ENCODE measurements around the gene LIMS1.

The LIMS1 gene

GRCh38 chr2:108621087-108621559, 86.9 kb downstream of the LIMS1 start:
- H3K27ac ChIP-seq (ENCODE audit: low read depth, low read length): no peak overlapping the region
- no peak overlapping the region for H3K4me3 ChIP-seq (ENCODE audit: insufficient read depth, low read length, poor library complexity, severe bottlenecking)

GRCh38 chr2:108621687-108622681, 87.7 kb downstream of the LIMS1 start:
- H3K9me2 ChIP-seq (replicated peaks; ENCODE audit: insufficient read depth, low read length): no peaks in the 10 kb centered on the region
- H3K4me3 ChIP-seq (ENCODE audit: insufficient read depth, low read length, poor library complexity, severe bottlenecking): no peak overlapping the region
- no peaks in the 10 kb centered on the region for H3K9me3 ChIP-seq (ENCODE audit: insufficient read depth, low read length)
- H2AFZ ChIP-seq (ENCODE audit: low read depth, low read length, severe bottlenecking): no peak overlapping the region
- H3F3A ChIP-seq (ENCODE audit: insufficient read depth): no peaks in the 10 kb centered on the region
- H3K79me2 ChIP-seq (ENCODE audit: insufficient read depth, low read length): no peaks in the 10 kb centered on the region
- H3K27me3 ChIP-seq (ENCODE audit: low read length): no peaks in the 10 kb centered on the region
- H3K27ac ChIP-seq (ENCODE audit: low read depth, low read length): no peak overlapping the region
- H3K9ac ChIP-seq (ENCODE audit: low read length): no peak overlapping the region; the same call in 1 of the 2 replicates
- TF ChIP-seq CTCF (IDR thresholded peaks at IDR 0.05; ENCODE audit: insufficient read depth, low read length, poor library complexity, severe bottlenecking) (no peak), EZH2phosphoT487 (conservative IDR thresholded peaks at IDR 0.05; ENCODE audit: low read length) (no peak)
- H3K4me2 ChIP-seq (ENCODE audit: low read depth, low read length, poor library complexity, severe bottlenecking): peak overlapping the region; percentile 46
- 0 out of 2 replicates have a peak, but pooled peaks cover 4% of the 10 kb centered on the region for H4K20me1 ChIP-seq (ENCODE audit: low read depth, low read length)
- H3K36me3 ChIP-seq (ENCODE audit: low read length): no peaks in the 10 kb centered on the region

More at GRCh38 chr2:108621087-108621559, 86.9 kb downstream of the LIMS1 start:
- Histone ChIP-seq H3K9me2 (replicated peaks; ENCODE audit: insufficient read depth, low read length) (no peaks in the 10 kb centered on the region), H3F3A (ENCODE audit: insufficient read depth) (no peaks in the 10 kb centered on the region), H3K36me3 (ENCODE audit: low read length) (no peaks in the 10 kb centered on the region), H3K79me2 (ENCODE audit: insufficient read depth, low read length) (no peaks in the 10 kb centered on the region), H3K4me2 (ENCODE audit: low read depth, low read length, poor library complexity, severe bottlenecking) (peak overlapping the region; percentile 46), H3K9ac (ENCODE audit: low read length) (peak overlapping the region; percentile 28; the same call in 1 of the 2 replicates), H3K9me3 (ENCODE audit: insufficient read depth, low read length) (no peaks in the 10 kb centered on the region), H2AFZ (ENCODE audit: low read depth, low read length, severe bottlenecking) (no peak overlapping the region), H4K20me1 (ENCODE audit: low read depth, low read length) (0 out of 2 replicates have a peak, but pooled peaks cover 4% of the 10 kb centered on the region), H3K27me3 (ENCODE audit: low read length) (no peaks in the 10 kb centered on the region)
- TF ChIP-seq EZH2phosphoT487 (conservative IDR thresholded peaks at IDR 0.05; ENCODE audit: low read length) (no peak), CTCF (IDR thresholded peaks at IDR 0.05; ENCODE audit: insufficient read depth, low read length, poor library complexity, severe bottlenecking) (no peak)

GRCh38 chr2:108623616-108624015, 89.3 kb downstream of the LIMS1 start:
- H3K4me3 ChIP-seq (ENCODE audit: insufficient read depth, low read length, poor library complexity, severe bottlenecking): no peak overlapping the region
- TF ChIP-seq EZH2phosphoT487 (conservative IDR thresholded peaks at IDR 0.05; ENCODE audit: low read length): no peak
- no peak for TF ChIP-seq CTCF (IDR thresholded peaks at IDR 0.05; ENCODE audit: insufficient read depth, low read length, poor library complexity, severe bottlenecking)
- no peaks in the 10 kb centered on the region for H3F3A ChIP-seq (ENCODE audit: insufficient read depth)
- H2AFZ ChIP-seq (ENCODE audit: low read depth, low read length, severe bottlenecking): no peak overlapping the region
- no peaks in the 10 kb centered on the region for H3K36me3 ChIP-seq (ENCODE audit: low read length)
- H4K20me1 ChIP-seq (ENCODE audit: low read depth, low read length): 0 out of 2 replicates have a peak, but pooled peaks cover 7% of the 10 kb centered on the region
- H3K27ac ChIP-seq (ENCODE audit: low read depth, low read length): no peak overlapping the region
- no peaks in the 10 kb centered on the region; the same call in 1 of the 2 replicates for H3K79me2 ChIP-seq (ENCODE audit: insufficient read depth, low read length)
- no peak overlapping the region for H3K9ac ChIP-seq (ENCODE audit: low read length)
- no peaks in the 10 kb centered on the region for H3K9me3 ChIP-seq (ENCODE audit: insufficient read depth, low read length)
- no peak overlapping the region for H3K4me2 ChIP-seq (ENCODE audit: low read depth, low read length, poor library complexity, severe bottlenecking)
- H3K9me2 ChIP-seq (replicated peaks; ENCODE audit: insufficient read depth, low read length): no peaks in the 10 kb centered on the region
- H3K27me3 ChIP-seq (ENCODE audit: low read length): no peaks in the 10 kb centered on the region

Measured in SU-DHL-6 (cell line).